Mesothelial cell of epicardium (in vitro differentiated cells): ENCODE data around the gene SLC10A1. TPM values are rescaled to one million over a fixed set of nuclear protein-coding genes. Genes with fewer than 3 reads are reported as not detected.

Experiments
- DNase-seq, 2 experiments: peaks; one replicate each; pipeline ENCODE4 v3.0.0; 2021; ENCODE audit warnings: low spot score in 2 of 2; ENCODE audit not compliant: unreplicated experiment in 2 of 2
- H3K27ac Mint-ChIP-seq: 2 replicates; pipeline ENCODE4 v1.8.0; 2021; ENCODE audit warnings: mixed read lengths
- H3K27me3 Mint-ChIP-seq: 2 replicates; pipeline ENCODE4 v1.8.0; 2021; ENCODE audit warnings: low read depth, mixed read lengths
- H3K36me3 Mint-ChIP-seq: 2 replicates; pipeline ENCODE4 v1.8.0; 2021; ENCODE audit warnings: mixed read lengths
- H3K4me1 Mint-ChIP-seq: 2 replicates; pipeline ENCODE4 v1.8.0; 2021; ENCODE audit warnings: mixed read lengths
- H3K4me3 Mint-ChIP-seq: 2 replicates; pipeline ENCODE4 v1.8.0; 2021; ENCODE audit warnings: mild to moderate bottlenecking, moderate library complexity, mixed read lengths
- H3K9me3 Mint-ChIP-seq: 2 replicates; pipeline ENCODE4 v1.8.0; 2021; ENCODE audit warnings: mixed read lengths
- CTCF ChIP-seq: fragments of 200-600 bp; sonication (generic); IDR thresholded peaks from one replicate; pipeline ENCODE4 v1.5.0; 2021; ENCODE audit warnings: antibody characterized with exemption; ENCODE audit not compliant: unreplicated experiment
- total RNA-seq: library from RNA; stranded (reverse); gene quantifications from 3 replicates; pipeline ENCODE4 v1.2.1, GENCODE V29; 2021

SLC10A1 gene
- total RNA-seq, 1 donor from 2014 or later, result not detected

GRCh38 chr14:69807192-69807591 lies 10.2 kb upstream of the SLC10A1 start:
- H3K4me1 Mint-ChIP-seq, result no peaks in the 10 kb centered on the region
- H3K9me3 Mint-ChIP-seq, result no peaks in the 10 kb centered on the region
- TF ChIP-seq CTCF, result no peak
- no peak overlapping the region for H3K4me3 Mint-ChIP-seq
- no peaks in the 10 kb centered on the region for H3K36me3 Mint-ChIP-seq
- no peak overlapping the region for H3K27ac Mint-ChIP-seq
- no peak for DNase-seq
- peaks cover 17% of the 10 kb centered on the region for H3K27me3 Mint-ChIP-seq

- Mint-ChIP-seq H3K27me3 (peaks cover 17% of the 10 kb centered on the region), H3K4me1 (no peaks in the 10 kb centered on the region), H3K9me3 (peaks cover 9% of the 10 kb centered on the region), H3K4me3 (no peak overlapping the region), H3K27ac (no peak overlapping the region), H3K36me3 (no peaks in the 10 kb centered on the region)
- DNase-seq, result no peak
- TF ChIP-seq CTCF, result no peak
Observed at GRCh38 chr14:69804902-69805301, 7.9 kb upstream of the SLC10A1 start.

- TF ChIP-seq CTCF, result peak; percentile 31
- Mint-ChIP-seq H3K4me1 (no peaks in the 10 kb centered on the region), H3K27me3 (peaks cover 17% of the 10 kb centered on the region), H3K36me3 (no peaks in the 10 kb centered on the region), H3K9me3 (peaks cover 9% of the 10 kb centered on the region), H3K27ac (no peak overlapping the region), H3K4me3 (no peak overlapping the region)
- no peak for DNase-seq
Observed at GRCh38 chr14:69803753-69804152, 6.7 kb upstream of the SLC10A1 start.

GRCh38 chr14:69798339-69798735 lies 1.3 kb upstream of the SLC10A1 start:
- Mint-ChIP-seq H3K9me3 (peaks cover 9% of the 10 kb centered on the region), H3K36me3 (no peaks in the 10 kb centered on the region), H3K27me3 (peaks cover 34% of the 10 kb centered on the region), H3K4me1 (no peaks in the 10 kb centered on the region), H3K27ac (no peak overlapping the region), H3K4me3 (no peak overlapping the region)
- no peak for TF ChIP-seq CTCF
- no peak for DNase-seq

GRCh38 chr14:69797573-69798338 lies 715 bp upstream of the SLC10A1 start:
- Mint-ChIP-seq H3K9me3 (peaks cover 9% of the 10 kb centered on the region), H3K4me3 (no peak overlapping the region), H3K4me1 (no peaks in the 10 kb centered on the region), H3K27me3 (peaks cover 31% of the 10 kb centered on the region), H3K36me3 (no peaks in the 10 kb centered on the region), H3K27ac (no peak overlapping the region)
- no peak for TF ChIP-seq CTCF
- no peak for DNase-seq
